K562 (cell line): Measurements from ENCODE around the gene RANBP3.

Source experiments
- ADNP ChIP-seq: fragments of 200-800 bp; sonication (Bioruptor generic); IDR thresholded peaks from 2 replicates; pipeline ENCODE4 v1.6.1; 2016; ENCODE audit warnings: missing genetic modification characterization, missing compliant biosample characterization
- CAMTA2 ChIP-seq: fragments of 250-450 bp; sonication (Bioruptor Pico); conservative IDR thresholded peaks from 2 replicates; pipeline ENCODE4 v1.5.1; 2022
- CTCF ChIP-seq, 3 experiments: IDR thresholded peaks in 2 of 3; conservative IDR thresholded peaks in 1 of 3; 2 replicates each; pipeline ENCODE4 v1.5.1; 2011 to 2012; ENCODE audit warnings: low read length in 3 of 3, mild to moderate bottlenecking in 3 of 3, control low read depth in 2 of 3, improper control_type of control experiment in 1 of 3, inconsistent platforms in 1 of 3, low read depth in 1 of 3, mixed read lengths in 1 of 3, moderate library complexity in 1 of 3; ENCODE audit not compliant: insufficient read depth in 2 of 3
- DPF2 ChIP-seq: fragments of 450-650 bp; IDR thresholded peaks from 2 replicates; pipeline ENCODE4 v1.6.1; 2016
- EP300 ChIP-seq: IDR thresholded peaks from 2 replicates; pipeline ENCODE4 v1.6.1; 2012; ENCODE audit warnings: low read length, improper control_type of control experiment
- ETS1 ChIP-seq: conservative IDR thresholded peaks from 2 replicates; pipeline ENCODE4 v1.6.1; 2011; ENCODE audit warnings: low read depth, mild to moderate bottlenecking, low read length; ENCODE audit not compliant: control insufficient read depth
- FOXP4 ChIP-seq: sonication (generic); formaldehyde crosslinking; IDR thresholded peaks from 2 replicates; pipeline ENCODE4 v1.8.0; 2022; ENCODE audit warnings: mild to moderate bottlenecking, missing genetic modification reagents, borderline replicate concordance
- GATA2 ChIP-seq: sonication (generic); formaldehyde crosslinking; IDR thresholded peaks from 2 replicates; pipeline ENCODE4 v1.4.0; 2020; ENCODE audit warnings: mild to moderate bottlenecking, missing genetic modification reagents
- RAD21 ChIP-seq, 2 experiments: fragments of 250-450 bp in 1 of 2; fragments of 450-650 bp in 1 of 2; sonication (Bioruptor Pico) in 1 of 2; formaldehyde crosslinking in 1 of 2; IDR thresholded peaks in 1 of 2; conservative IDR thresholded peaks in 1 of 2; 2 replicates each; pipeline versions ENCODE4 v1.4.0 to v1.8.0; 2020 to 2022; ENCODE audit warnings: mild to moderate bottlenecking in 2 of 2, moderate library complexity in 1 of 2

GRCh38 chr19:5897189-5897969, 80.6 kb downstream of the RANBP3 start:
- no peak for TF ChIP-seq FOXP4
- peak; percentile 35 to 42 (median 37); a peak in 4 of 6 replicates for TF ChIP-seq CTCF (IDR thresholded peaks at IDR 0.05 in 2 of 3, conservative IDR thresholded peaks at IDR 0.05 in 1 of 3; ENCODE audit: insufficient read depth in 2 of 3, low read depth in 1 of 3, low read length in 3 of 3)
- no peak for TF ChIP-seq CAMTA2 (CRISPR knock-in tag)
- TF ChIP-seq DPF2 = no peak
- TF ChIP-seq GATA2 (CRISPR knock-in tag) = no peak
- TF ChIP-seq ETS1 = no peak
- TF ChIP-seq EP300 = no peak
- TF ChIP-seq RAD21 (CRISPR knock-in tag; conservative IDR thresholded peaks at IDR 0.05 in 1 of 2, IDR thresholded peaks at IDR 0.05 in 1 of 2) = no peak
- TF ChIP-seq ADNP (tag) = no peak
